Fibroblast of lung (primary cell): ENCODE measurements around the gene DPH3. TPM values are rescaled to one million over a fixed set of nuclear protein-coding genes. Genes with fewer than 3 reads are reported as not detected.
A peak's percentile ranks its signal among the peaks of the same experiment; 100 is the strongest.

Source experiments
- DNase-seq, 2 donors: peaks; one replicate each; pipeline versions ENCODE4 v3.0.0 to v3.0.0-alpha.2; 2010; ENCODE audit warnings: low read depth in 2 of 2
- H2AFZ ChIP-seq: 2 replicates; pipeline ENCODE4 v1.5.1; 2012; ENCODE audit warnings: low read length, control low read depth, inconsistent platforms
- H3K27ac ChIP-seq: 2 replicates; pipeline ENCODE4 v1.5.1; 2011; ENCODE audit warnings: low read length, control low read depth; ENCODE audit not compliant: insufficient read depth
- H3K27me3 ChIP-seq: 2 replicates; pipeline ENCODE4 v1.5.1; 2011; ENCODE audit warnings: mild to moderate bottlenecking, low read length; ENCODE audit not compliant: control insufficient read depth, insufficient read depth
- H3K36me3 ChIP-seq: 2 replicates; pipeline ENCODE4 v1.5.1; 2011; ENCODE audit warnings: low read length; ENCODE audit not compliant: control insufficient read depth, insufficient read depth
- H3K4me1 ChIP-seq: 2 replicates; pipeline ENCODE4 v1.5.1; 2011; ENCODE audit warnings: low read length; ENCODE audit not compliant: control insufficient read depth, insufficient read depth; ENCODE audit errors: extremely low read depth
- H3K4me2 ChIP-seq: 2 replicates; pipeline ENCODE4 v1.5.1; 2011; ENCODE audit warnings: low read length, control low read depth; ENCODE audit not compliant: insufficient read depth; ENCODE audit errors: extremely low read depth
- H3K4me3 ChIP-seq, 4 experiments: fragments of 200-600 bp in 1 of 4; sonication (generic) in 1 of 4; replicated peaks in 1 of 4; 2 replicates each; pipeline ENCODE4 v1.5.1; 2011 to 2016; ENCODE audit warnings: low read length in 4 of 4, low read depth in 3 of 4, mild to moderate bottlenecking in 3 of 4, control low read depth in 2 of 4, inconsistent platforms in 1 of 4, mixed read lengths in 1 of 4; ENCODE audit not compliant: insufficient read depth in 1 of 4; ENCODE audit errors: control extremely low read depth in 1 of 4
- H3K79me2 ChIP-seq: 2 replicates; pipeline ENCODE4 v1.5.1; 2012; ENCODE audit warnings: mild to moderate bottlenecking, low read length, inconsistent platforms; ENCODE audit not compliant: control insufficient read depth, insufficient read depth
- H3K9ac ChIP-seq: 2 replicates; pipeline ENCODE4 v1.5.1; 2011; ENCODE audit warnings: mild to moderate bottlenecking, low read length, control low read depth; ENCODE audit not compliant: insufficient read depth
- H3K9me3 ChIP-seq: 2 replicates; pipeline ENCODE4 v1.5.1; 2012; ENCODE audit warnings: low read depth, low read length; ENCODE audit not compliant: control insufficient read depth, insufficient read depth
- H4K20me1 ChIP-seq: 2 replicates; pipeline ENCODE4 v1.5.1; 2011; ENCODE audit warnings: low read length; ENCODE audit not compliant: control insufficient read depth, insufficient read depth; ENCODE audit errors: extremely low read depth
- CTCF ChIP-seq, 2 donors: IDR thresholded peaks in 1 of 2; conservative IDR thresholded peaks in 1 of 2; 1 replicate in 1 of 2; 2 replicates in 1 of 2; pipeline ENCODE4 v1.5.1; 2011 to 2012; ENCODE audit warnings: low read length in 2 of 2, control low read depth in 1 of 2, inconsistent platforms in 1 of 2, low read depth in 1 of 2, mild to moderate bottlenecking in 1 of 2
- EZH2 ChIP-seq: IDR thresholded peaks from 2 replicates; pipeline ENCODE4 v1.5.1; 2012; ENCODE audit warnings: low read length, control low read depth, mild to moderate bottlenecking; ENCODE audit errors: missing control alignments
- polyA plus RNA-seq, 2 donors: library from polyadenylated mRNA; depleted of rRNA in 1 of 2; stranded (reverse) in 1 of 2; unstranded in 1 of 2; fragments of >200 nt; gene quantifications; 2 replicates each; pipeline ENCODE4 v1.2.1, GENCODE V29; 2011 to 2012; ENCODE audit warnings: missing spikeins in 1 of 2
- total RNA-seq: library from RNA; depleted of rRNA; stranded (reverse); fragments of >200 nt; gene quantifications from 2 replicates; pipeline ENCODE4 v1.2.1, GENCODE V29; 2014

The DPH3 gene
- total and polyA plus RNA-seq, 2 donors (not counting 1 experiment from before 2014, with no cell fraction given): 28.1 to 28.2 TPM

GRCh38 chr3:16270855-16271254, 6.1 kb upstream of the DPH3 start:
- Histone ChIP-seq H3K27ac (no peak overlapping the region), H3K27me3 (no peaks in the 10 kb centered on the region), H3K4me2 (no peak overlapping the region), H3K79me2 (no peaks in the 10 kb centered on the region), H3K4me1 (peaks cover 2% of the 10 kb centered on the region), H3K4me3 (no peak overlapping the region), H2AFZ (no peak overlapping the region), H3K9me3 (no peaks in the 10 kb centered on the region), H4K20me1 (no peaks in the 10 kb centered on the region), H3K9ac (no peak overlapping the region), H3K36me3 (no peaks in the 10 kb centered on the region)
- no peak for DNase-seq
- TF ChIP-seq EZH2: no peak

- no peak for TF ChIP-seq EZH2
- TF ChIP-seq CTCF (conservative IDR thresholded peaks at IDR 0.05 in 1 of 2, IDR thresholded peaks at IDR 0.05 in 1 of 2; ENCODE audit: low read depth in 1 of 2, low read length in 2 of 2): no peak
- no peak overlapping the region for H3K9ac ChIP-seq
Measured at GRCh38 chr3:16266714-16267113, 2.0 kb upstream of the DPH3 start.

GRCh38 chr3:16265455-16265786, 678 bp upstream of the DPH3 start:
- Histone ChIP-seq H2AFZ (peak overlapping the region; percentile 95), H3K4me1 (peaks cover 2% of the 10 kb centered on the region), H3K36me3 (peaks cover 4% of the 10 kb centered on the region), H3K9me3 (no peaks in the 10 kb centered on the region), H3K27ac (peak overlapping the region; percentile 98), H3K9ac (peak overlapping the region; percentile 94), H3K4me2 (peak overlapping the region; percentile 86), H3K4me3 (peak overlapping the region; percentile 90 to 97 (median 92)), H3K79me2 (peaks cover 39% of the 10 kb centered on the region), H3K27me3 (no peaks in the 10 kb centered on the region), H4K20me1 (no peaks in the 10 kb centered on the region)
- TF ChIP-seq EZH2 (no peak), CTCF (conservative IDR thresholded peaks at IDR 0.05 in 1 of 2, IDR thresholded peaks at IDR 0.05 in 1 of 2; ENCODE audit: low read depth in 1 of 2, low read length in 2 of 2) (no peak)
- no peak for DNase-seq

More at GRCh38 chr3:16266714-16267113, 2.0 kb upstream of the DPH3 start:
- no peaks in the 10 kb centered on the region for H3K27me3 ChIP-seq
- no peaks in the 10 kb centered on the region for H4K20me1 ChIP-seq
- no peak overlapping the region for H2AFZ ChIP-seq
- no peaks in the 10 kb centered on the region for H3K9me3 ChIP-seq
- H3K36me3 ChIP-seq: peaks cover 4% of the 10 kb centered on the region
- no peak overlapping the region for H3K4me3 ChIP-seq
- H3K27ac ChIP-seq: no peak overlapping the region
- no peak for DNase-seq
- peaks cover 34% of the 10 kb centered on the region for H3K79me2 ChIP-seq
- H3K4me1 ChIP-seq: peaks cover 2% of the 10 kb centered on the region
- H3K4me2 ChIP-seq: no peak overlapping the region
